NCI-H2196 treated with DMSO at 0.1 percent for 48 hours (cell line): ENCODE measurements around the gene COX6B1.
"Not testable (repeated sequence)": the region's sequence is repeated elsewhere in the genome, so short reads cannot be mapped to it uniquely, and the experiment has no call there.

Experiments used
- DNase-seq: peaks from one replicate; lab custom pipeline; 2025; ENCODE audit not compliant: unreplicated experiment; lab: John Stamatoyannopoulos, UW

The COX6B1 gene

DNA sequence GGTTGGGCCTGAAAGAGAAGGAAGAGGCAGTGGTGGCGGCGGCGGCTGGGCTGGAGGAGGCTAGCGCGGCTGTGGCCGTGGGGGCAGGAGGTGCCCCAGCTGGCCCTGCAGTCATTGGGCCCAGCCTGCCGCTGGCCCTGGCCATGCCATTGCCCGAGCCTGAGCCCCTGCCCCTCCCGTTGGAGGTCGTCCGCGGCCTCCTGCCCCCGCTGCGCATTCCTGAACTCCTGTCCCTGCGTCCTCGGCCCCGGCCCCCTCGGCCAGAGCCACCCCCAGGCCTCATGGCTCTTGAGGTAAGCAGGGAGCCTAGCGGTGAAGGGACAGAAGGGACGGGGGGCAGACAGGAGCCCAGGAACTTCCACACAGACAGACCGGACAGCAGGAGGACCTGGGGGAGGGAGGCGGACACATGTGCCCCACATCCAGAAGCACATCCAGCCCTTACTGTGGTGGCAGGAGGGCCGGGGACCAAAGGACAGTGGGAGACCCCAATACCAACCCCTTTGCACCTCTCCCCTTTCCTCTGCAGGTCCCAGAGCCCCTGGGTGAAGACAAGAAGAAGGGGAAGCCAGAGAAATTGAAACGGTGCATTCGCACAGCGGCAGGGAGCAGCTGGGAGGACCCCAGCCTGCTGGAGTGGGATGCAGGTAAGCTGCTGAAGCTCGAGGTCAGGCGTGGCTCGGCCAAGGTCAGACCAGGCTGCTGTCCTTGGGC lies 14.2 kb upstream of the COX6B1 start:
- DNase-seq, result no peak

DNA sequence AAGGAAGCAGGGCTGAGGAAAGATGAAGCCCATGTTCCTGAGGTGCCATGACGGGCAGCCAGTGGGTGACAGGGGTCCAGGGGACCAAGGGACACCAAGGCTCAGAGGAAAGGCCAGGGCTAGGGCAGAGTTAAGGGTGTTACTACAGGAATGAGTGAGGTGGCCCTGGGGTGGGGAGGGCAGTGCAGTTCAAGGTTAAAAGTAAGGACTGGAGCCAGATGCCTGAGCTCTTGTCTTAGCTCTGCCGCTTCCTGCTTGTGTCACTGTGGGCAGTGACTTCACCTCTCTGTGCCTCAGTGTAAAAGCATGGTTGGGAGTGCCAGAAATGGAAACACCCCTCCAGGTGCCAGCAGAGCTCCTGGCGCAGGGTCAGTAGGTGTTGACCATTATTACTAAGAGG lies 11.5 kb upstream of the COX6B1 start:
- DNase-seq, result no peak

DNA sequence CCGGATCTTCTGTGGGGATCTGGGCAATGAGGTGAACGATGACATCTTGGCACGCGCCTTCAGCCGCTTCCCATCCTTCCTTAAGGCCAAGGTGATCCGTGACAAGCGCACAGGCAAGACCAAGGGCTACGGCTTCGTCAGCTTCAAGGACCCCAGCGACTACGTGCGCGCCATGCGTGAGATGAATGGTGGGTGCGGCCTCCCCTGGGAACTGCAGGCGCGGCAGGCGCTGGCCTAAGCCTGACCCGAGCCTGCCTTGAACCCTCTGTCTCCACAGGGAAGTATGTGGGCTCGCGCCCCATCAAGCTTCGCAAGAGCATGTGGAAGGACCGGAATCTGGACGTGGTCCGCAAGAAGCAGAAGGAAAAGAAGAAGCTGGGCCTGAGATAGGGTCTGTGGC lies 11.0 kb upstream of the COX6B1 start:
- DNase-seq, result no peak

DNA sequence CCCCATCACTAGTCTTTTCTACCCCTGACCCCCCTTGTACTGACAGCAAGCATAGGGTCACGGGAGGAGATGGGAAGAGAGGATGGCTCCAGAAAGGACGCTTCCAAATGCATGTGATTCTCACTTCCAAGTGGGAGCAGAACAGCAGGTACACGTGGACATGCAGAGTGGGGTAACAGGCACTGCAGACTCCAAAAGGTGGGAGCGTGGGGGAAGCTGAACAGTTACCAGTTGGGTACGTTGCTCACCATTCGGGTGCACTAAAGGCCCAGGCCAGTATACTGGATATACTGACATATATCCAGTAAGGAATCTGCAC lies 8.8 kb upstream of the COX6B1 start:
- DNase-seq, result no peak

DNA sequence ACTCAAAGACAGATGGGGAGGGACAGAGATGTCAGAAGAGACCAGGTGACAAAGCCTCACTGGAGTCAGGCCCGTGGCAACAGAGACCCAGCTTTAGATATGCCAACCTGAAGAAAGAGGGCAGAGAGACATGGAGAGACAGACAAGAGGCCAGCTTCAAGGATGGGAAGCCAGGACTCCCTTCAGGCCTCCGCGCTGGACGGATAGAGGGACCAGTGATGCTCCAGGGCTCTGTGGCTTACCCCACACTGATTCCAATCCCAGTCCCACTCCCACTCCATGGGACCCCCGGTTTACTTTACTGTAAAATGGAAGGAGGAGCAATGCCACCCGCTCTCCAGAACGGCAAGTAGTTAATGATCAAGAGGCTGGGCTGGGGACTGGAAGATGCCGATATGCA lies 8.3 kb upstream of the COX6B1 start:
- DNase-seq, result no peak

DNA sequence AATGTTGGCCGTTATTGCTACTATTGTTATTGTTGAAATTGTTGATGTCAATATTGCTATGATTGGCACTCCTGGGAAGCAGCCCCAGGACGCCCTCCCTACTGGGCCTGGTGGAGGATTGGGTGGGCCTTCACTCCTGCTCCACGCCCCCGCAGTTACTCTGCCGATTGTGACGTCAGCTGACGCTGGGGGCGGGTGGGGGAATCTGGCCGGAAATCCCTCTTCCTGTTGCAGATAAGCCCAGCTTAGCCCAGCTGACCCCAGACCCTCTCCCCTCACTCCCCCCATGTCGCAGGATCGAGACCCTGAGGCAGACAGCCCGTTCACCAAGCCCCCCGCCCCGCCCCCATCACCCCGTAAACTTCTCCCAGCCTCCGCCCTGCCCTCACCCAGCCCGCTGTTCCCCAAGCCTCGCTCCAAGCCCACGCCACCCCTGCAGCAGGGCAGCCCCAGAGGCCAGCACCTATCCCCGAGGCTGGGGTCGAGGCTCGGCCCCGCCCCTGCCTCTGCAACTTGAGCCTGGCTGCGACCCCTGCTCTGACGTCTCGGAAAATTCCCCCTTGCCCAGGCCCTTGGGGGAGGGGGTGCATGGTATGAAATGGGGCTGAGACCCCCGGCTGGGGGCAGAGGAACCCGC lies 6.5 kb upstream of the COX6B1 start, which contains the start of gene ETV2:
ETV2 (plus strand) TSS at position 231 of the 637 bp plus-strand sequence. CDS start 716 bp downstream, outside the sequence.
- DNase-seq, result no peak

DNA sequence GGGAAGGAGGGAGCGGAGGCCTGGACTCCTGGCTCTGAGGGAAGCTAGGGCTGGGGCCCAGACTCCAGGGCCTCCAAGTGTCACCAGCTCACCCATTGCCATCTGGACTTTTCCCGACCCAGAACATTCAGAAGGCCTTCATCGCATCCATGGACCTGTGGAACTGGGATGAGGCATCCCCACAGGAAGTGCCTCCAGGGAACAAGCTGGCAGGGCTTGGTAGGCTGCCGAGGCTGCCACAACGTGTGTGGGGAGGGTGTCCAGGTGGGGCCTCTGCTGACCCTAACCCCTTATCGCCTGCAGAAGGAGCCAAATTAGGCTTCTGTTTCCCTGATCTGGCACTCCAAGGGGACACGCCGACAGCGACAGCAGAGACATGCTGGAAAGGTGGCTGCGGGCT lies 5.8 kb upstream of the COX6B1 start:
- DNase-seq, result no peak

DNA sequence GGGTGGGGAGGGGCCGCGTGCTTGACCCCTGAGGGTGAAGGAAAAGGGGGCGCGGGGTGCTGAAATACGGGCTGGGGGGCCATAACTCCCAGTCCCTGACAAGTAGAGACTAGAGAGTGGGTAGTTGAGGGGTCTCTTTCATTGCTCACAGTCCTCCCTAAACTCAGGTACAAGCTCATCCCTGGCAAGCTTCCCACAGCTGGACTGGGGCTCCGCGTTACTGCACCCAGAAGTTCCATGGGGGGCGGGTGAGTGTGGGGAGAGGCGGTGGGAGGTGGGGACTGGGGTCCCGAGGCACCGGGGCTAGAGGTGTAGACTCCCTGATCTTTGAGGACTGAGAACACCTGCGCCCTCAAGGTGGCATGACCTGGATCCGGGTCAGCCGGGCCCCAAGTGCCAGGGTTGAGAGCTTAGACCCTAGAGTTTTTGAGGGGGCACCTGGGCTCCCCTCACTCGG lies 5.3 kb upstream of the COX6B1 start:
- no peak for DNase-seq

DNA sequence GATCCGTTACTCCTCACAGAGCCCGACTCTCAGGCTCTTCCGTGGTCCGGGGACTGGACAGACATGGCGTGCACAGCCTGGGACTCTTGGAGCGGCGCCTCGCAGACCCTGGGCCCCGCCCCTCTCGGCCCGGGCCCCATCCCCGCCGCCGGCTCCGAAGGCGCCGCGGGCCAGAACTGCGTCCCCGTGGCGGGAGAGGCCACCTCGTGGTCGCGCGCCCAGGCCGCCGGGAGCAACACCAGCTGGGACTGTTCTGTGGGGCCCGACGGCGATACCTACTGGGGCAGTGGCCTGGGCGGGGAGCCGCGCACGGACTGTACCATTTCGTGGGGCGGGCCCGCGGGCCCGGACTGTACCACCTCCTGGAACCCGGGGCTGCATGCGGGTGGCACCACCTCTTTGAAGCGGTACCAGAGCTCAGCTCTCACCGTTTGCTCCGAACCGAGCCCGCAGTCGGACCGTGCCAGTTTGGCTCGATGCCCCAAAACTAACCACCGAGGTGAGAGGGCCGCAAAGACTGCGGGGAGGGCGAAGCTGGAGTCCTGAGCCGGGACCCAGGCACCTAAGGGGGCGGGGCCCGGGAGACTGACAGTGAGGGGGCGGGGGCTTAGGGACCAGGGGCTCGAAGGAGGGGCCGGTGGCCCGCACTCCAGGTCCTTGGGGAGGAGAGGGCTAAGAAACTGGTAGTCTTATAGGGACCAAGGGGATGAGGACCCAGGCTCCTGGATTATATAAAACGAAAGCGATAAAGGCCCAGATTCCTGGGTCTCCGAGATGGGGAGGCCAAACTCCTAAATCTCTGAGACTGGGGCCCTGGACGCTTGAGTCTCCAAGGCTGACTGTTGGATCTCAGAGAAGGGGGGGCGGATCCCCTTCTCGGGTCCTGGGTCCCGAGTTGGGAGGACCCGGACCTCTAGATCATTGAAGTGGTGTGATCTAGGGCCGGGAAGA lies 4.6 kb upstream of the COX6B1 start:
- DNase-seq, result peak; percentile 80

DNA sequence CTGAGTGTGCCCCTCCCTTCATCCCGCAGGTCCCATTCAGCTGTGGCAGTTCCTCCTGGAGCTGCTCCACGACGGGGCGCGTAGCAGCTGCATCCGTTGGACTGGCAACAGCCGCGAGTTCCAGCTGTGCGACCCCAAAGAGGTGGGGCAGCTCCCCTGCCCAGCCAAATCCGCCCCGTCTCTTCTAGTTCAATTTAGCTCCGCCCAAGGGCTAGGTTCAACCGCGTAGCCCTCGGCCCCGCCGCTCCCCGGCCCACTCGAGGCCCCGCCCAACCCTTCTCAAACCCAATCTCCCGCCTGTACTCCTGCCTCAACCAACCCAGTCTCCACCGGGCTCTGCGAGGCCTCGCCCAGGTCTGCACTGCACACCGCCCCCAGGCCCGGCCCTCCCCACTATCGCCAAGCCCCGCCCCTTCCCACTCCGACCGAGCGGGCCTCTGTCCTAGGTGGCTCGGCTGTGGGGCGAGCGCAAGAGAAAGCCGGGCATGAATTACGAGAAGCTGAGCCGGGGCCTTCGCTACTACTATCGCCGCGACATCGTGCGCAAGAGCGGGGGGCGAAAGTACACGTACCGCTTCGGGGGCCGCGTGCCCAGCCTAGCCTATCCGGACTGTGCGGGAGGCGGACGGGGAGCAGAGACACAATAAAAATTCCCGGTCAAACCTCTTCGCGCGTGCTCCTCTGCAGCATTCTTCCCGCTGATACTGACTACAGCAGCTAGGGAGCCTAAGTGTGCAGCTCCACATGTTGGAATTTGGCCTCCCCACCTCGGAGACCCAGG lies 3.7 kb upstream of the COX6B1 start:
- peak; percentile 97 for DNase-seq

DNA sequence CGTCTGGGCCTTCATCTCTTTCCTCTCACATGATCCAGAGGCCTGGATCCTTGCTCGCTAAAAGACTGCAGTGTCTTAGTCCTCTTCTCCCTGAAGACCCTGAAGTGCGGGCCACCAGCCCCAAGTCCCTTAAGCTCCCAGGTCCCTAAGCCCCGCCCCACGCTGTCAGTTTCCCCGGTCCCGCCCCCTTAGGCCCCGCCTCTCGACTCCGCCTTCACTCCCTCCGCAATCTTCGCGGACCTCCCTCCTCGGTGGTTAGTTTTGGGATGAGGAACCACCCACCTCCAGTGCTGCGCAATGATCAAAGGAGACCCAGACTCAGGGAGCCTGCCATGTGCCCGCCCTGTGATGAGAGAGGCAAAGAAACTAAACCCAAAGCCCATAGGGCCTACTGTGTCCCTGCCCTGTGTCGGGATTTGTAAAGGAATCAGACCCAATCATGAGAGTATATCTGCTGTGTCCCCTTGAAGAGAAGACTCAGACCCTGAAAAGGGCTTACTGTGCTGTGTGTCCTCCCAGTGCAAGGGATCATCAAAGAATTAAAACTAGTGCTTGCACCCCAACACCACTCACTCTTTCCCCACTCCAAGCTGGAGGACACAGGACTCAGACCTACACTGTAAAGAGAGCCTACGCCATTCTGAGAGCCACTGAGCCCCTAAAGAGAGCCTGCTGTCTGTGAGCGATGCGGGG lies 3.0 kb upstream of the COX6B1 start:
- peak; percentile 61 for DNase-seq

DNA sequence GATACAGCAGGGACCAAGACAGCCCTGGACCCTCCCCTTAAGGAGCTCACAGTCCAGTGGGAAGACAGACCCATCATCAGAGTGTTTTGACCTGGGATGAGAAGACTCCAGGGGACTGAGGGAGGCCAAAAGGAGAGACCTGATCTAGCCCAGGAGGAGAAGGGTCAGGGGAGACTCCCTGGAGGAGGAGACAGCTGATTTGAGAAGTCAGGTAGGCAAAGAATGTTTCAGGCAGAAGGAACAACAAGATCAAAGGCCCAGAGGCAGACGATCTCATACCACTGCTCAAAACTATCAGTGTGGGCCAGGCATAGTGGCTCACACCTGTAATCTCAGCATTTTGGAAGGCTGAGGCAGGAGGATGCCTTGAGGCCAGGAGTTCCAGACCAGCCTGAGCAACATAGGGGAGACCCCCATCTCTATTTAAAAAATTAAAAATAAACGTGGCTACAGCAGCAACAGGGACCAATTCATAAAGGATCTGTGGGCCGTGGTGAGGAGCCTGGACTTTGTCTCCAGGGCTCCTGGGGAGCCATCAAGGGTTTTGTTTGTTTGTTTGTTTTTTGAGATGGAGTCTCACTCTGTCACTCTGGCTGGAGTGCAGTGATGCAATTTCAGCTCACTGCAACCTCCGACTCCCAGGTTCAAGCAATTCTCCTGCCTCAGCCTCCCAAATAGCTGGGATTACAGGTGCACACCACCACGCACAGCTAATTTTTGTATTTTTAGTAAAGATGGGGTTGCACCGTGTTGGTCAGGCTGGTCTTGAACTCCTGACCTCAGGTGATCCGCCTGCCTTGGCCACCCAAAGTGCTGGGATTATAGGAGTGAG lies 2.2 kb upstream of the COX6B1 start:
- DNase-seq, result no peak

DNA sequence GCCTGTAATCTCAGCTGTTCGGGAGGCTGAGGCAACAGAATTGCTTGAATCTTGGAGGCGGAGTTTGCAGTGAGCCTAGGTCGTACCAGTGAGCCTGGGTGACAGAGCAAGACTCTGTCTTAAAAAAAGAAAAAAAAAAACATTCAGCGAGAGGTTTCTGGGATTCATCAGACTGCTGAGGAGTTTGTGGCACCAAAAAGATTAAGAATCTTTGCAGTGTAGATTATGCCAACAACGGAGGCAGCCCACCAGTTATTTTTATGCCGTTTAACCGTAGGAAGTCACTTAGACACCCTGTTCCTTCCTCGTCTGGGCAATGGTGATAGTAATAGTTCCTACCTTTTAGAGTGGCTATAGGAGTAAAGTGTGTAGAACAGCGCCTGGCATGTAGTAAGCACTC lies 2.5 kb downstream of the COX6B1 start:
- DNase-seq, result no peak

DNA sequence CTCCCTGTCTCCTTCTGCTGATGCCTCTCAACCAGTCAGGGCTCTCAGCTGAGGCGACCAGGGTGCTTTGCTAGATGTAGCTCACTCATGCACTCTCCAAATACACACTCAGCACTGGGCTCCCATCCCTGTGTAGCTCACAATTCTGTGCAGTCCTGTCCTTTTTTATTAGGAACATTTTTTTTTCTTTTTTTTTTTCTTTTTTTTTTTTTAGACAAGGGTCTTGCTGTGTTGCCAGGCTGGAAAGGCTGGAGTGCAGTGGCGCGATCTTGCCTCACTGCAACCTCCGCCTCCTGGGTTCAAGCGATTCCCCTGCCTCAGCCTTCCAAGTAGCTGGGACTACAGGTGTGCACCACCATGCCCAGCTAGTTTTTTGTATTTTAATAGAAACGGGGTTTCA lies 6.7 kb downstream of the COX6B1 start:
- not testable (repeated sequence) for DNase-seq

DNA sequence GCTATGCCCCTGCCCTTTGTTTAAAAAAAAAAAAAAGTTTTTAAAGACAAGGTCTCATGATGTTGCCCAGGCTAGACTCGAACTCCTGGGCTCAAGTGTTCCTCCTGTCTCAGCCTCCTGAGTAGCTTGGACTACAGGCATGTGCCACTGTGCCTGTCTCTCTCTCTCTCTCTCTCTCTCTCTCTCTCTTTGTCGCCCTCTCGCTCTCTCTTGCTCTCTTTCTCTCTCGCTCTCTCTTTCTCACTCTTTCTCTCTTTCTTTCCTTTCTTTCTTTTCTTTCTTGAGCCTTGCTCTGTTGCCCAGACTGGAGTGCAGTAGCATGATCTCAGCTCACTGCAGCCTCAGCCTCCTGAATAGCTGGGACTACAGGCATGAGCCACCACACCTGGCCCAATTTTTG lies 7.5 kb downstream of the COX6B1 start:
- no peak for DNase-seq

DNA sequence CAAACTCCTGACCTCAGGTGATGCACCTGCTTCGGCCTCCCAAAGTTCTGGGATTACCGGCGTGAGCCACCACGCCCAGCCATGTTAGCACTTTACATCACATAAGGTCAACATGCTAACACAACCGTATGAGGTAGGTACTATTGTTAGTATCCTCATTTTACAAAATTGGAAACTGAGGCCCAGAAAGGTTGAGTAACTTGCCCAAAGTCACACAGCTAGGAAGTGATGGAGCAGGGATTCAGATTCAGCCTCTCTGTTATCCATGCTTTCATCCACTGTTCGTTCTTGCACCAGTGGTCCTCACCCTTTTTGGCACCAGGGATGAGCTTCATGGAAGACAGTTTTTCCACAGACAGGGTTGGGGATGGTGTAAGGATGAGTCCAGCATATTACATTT lies 8.6 kb downstream of the COX6B1 start:
- no peak for DNase-seq

DNA sequence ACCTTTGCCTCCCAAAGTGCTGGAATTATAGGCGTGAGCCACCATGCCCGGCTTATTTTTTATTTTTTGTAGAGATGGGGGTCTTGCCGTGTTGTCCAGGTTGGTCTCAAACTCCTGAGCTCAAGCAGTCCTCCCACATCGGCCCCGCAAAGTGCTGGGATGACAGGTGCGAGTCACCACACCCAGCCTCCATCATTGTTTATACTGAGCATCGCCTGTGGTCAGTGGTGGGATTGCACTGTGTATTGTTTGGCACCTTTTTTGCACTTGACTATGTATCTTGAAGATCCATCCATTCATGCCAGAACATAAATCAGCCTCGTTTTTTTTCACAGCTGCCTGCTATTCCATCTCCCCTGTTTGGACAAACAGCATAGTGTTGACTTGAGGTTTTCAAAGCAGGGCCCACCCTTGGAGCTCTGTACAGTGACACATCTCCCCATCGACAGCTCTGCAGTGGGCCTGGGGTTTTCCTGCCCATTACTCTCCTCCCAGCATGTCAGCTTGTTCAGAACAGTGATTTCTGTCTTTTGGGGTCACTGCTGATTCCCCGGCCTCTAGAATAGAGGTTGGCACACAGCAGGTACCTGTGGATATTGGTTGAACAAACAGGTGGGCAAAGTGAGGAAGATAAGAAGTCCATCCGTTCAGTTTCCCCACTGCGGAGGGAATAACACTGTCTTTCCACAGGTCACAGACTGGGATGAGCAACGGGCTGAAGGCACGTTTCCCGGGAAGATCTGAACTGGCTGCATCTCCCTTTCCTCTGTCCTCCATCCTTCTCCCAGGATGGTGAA lies 10.0 kb downstream of the COX6B1 start:
- no peak for DNase-seq

DNA sequence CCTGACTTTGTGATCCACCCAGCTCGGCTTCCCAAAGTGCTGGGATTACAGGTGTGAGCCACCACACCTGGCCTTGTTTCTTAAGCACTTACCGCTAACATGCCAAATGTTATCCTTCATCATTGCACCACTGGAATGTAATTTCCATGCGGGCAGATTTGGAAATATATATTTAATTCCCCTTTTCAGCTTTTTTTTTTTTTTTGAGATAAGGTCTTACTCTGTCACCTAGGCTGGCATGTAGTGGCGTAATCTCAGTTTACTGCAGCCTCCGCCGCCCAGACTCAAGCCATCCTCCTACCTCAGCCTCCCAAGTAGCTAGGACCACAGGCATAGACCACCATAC lies 13.8 kb downstream of the COX6B1 start:
- DNase-seq, result no peak

DNA sequence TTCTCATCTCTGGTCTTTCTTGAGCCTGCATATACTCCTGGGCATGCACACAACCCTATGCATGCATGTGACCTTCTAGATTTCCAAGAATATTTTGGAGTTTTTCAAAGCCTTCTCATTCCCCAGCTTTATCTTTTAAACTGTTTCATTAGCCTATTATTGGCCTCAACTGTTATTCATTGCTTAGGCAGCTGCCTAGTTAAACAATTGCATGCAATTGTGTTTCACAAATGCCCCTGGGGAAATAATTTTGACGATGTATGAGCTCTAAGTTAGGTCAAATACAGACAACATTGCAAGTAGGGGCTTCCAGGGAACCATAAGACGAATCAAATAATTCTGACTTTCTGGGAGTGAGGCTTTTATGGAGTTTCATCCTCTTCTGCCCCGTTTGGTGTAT lies 15.9 kb downstream of the COX6B1 start:
- no peak for DNase-seq
